Measurements from ENCODE around the gene TPPP.
"Not testable (repeated sequence)": the region's sequence is repeated elsewhere in the genome, so short reads cannot be mapped to it uniquely, and the experiment has no call there.

TPPP gene

GRCh38 chr5:693271-694041 lies at the start of gene TPPP:
Gene TPPP, minus strand, starts transcription at chr5:693352. Its CDS starts 15,292 bp downstream, at chr5:678060.
- peak; percentile 76 for DNase-seq

GRCh38 chr5:742276-742675 lies 49.1 kb upstream of the TPPP start:
- DNase-seq: not testable (repeated sequence)

- not testable (repeated sequence) for DNase-seq
These were observed 41.0 kb upstream of the TPPP start for GRCh38 chr5:734145-734544.

GRCh38 chr5:732754-733454 lies 39.8 kb upstream of the TPPP start:
- not testable (repeated sequence) for DNase-seq

GRCh38 chr5:729225-729624 lies 36.1 kb upstream of the TPPP start:
- DNase-seq: not testable (repeated sequence)

GRCh38 chr5:727087-727486 lies 33.9 kb upstream of the TPPP start:
- DNase-seq: not testable (repeated sequence)

GRCh38 chr5:723865-724264 lies 30.7 kb upstream of the TPPP start:
- DNase-seq: not testable (repeated sequence)

GRCh38 chr5:723309-723708 lies 30.2 kb upstream of the TPPP start:
- DNase-seq: not testable (repeated sequence)

- not testable (repeated sequence) for DNase-seq
These were observed 26.2 kb upstream of the TPPP start for GRCh38 chr5:719379-719778.

- no peak for DNase-seq
These were observed 24.0 kb upstream of the TPPP start for GRCh38 chr5:717143-717542.

GRCh38 chr5:716740-717139 lies 23.6 kb upstream of the TPPP start:
- DNase-seq: not testable (repeated sequence)

GRCh38 chr5:715636-716035 lies 22.5 kb upstream of the TPPP start:
- not testable (repeated sequence) for DNase-seq

- not testable (repeated sequence) for DNase-seq
These were observed 21.3 kb upstream of the TPPP start for GRCh38 chr5:714215-715118.

- DNase-seq: not testable (repeated sequence)
These were observed 20.5 kb upstream of the TPPP start for GRCh38 chr5:713686-714085.

GRCh38 chr5:708848-709517 lies 15.8 kb upstream of the TPPP start:
- not testable (repeated sequence) for DNase-seq

GRCh38 chr5:708374-708773 lies 15.2 kb upstream of the TPPP start:
- DNase-seq: not testable (repeated sequence)

GRCh38 chr5:706127-706526 lies 13.0 kb upstream of the TPPP start:
- peak; percentile 46 for DNase-seq

GRCh38 chr5:696753-697702 lies 3.9 kb upstream of the TPPP start:
- not testable (repeated sequence) for DNase-seq

GRCh38 chr5:696191-696590 lies 3.0 kb upstream of the TPPP start:
- DNase-seq: not testable (repeated sequence)

GRCh38 chr5:695475-695874 lies 2.3 kb upstream of the TPPP start:
- not testable (repeated sequence) for DNase-seq

GRCh38 chr5:694042-694431 lies 885 bp upstream of the TPPP start:
- not testable (repeated sequence) for DNase-seq
